ENCODE data around the gene NFAT5. TPM values are rescaled to one million over a fixed set of nuclear protein-coding genes. Genes with fewer than 3 reads are reported as not detected.

Gene NFAT5
- total RNA-seq, 1 experiment from 2014 or later = 34.8 TPM

DNA sequence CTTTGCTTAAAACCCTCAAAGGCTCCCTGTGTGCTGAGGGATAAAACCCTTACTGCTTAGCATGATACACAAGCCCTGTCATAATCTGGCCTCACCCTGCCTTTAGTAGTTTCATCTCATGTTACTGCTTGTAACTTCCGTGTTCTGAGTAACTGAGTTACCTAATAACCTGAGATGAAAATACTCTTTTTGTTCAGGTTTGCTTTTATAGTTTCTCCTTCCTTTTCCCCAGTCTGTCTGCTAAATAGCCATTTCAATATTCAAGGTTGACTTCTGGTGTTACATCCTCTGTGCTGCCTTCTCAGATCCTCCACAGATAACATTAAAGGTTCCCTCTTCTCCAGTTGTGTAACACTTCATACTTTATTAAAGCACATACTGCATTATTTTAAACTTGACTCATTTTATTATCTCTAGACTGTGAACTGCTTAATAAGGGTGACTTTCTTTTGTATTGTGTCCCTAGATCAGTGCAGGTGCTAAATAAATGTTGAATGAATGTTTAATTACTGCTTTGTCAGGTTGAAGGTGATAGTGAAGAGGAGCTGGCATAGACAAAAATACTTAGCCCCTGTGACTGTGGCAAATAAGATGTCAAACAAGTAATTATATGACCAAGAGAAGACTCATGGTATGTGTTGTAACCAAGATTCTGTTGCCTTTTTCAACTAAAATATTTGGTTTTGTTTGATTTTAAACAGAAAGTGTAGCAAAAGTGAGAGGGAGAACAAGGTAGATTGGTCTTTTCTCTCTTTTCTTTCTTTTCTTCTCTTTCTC is 47.8 kb downstream of the NFAT5 start:
- Histone ChIP-seq H3K9me3 (ENCODE audit: low read depth, low read length, poor library complexity, severe bottlenecking) (no peaks in the 10 kb centered on the region), H3K27ac (ENCODE audit: low read depth, low read length, poor library complexity, severe bottlenecking) (no peak overlapping the region), H3K4me3 (ENCODE audit: low read depth, low read length, poor library complexity, severe bottlenecking) (no peak overlapping the region), H3K36me3 (ENCODE audit: insufficient read depth, low read length, poor library complexity, severe bottlenecking) (no peaks in the 10 kb centered on the region), H3K4me1 (ENCODE audit: insufficient read depth, low read length, poor library complexity, severe bottlenecking) (peaks cover 29% of the 10 kb centered on the region), H3K27me3 (replicated peaks; ENCODE audit: insufficient read depth, low read depth, low read length, poor library complexity) (no peaks in the 10 kb centered on the region)
- intact Hi-C loops (cut with micrococcal nuclease; ENCODE audit: unreplicated experiment) = no loop called here
- TF ChIP-seq, protein P1, sequence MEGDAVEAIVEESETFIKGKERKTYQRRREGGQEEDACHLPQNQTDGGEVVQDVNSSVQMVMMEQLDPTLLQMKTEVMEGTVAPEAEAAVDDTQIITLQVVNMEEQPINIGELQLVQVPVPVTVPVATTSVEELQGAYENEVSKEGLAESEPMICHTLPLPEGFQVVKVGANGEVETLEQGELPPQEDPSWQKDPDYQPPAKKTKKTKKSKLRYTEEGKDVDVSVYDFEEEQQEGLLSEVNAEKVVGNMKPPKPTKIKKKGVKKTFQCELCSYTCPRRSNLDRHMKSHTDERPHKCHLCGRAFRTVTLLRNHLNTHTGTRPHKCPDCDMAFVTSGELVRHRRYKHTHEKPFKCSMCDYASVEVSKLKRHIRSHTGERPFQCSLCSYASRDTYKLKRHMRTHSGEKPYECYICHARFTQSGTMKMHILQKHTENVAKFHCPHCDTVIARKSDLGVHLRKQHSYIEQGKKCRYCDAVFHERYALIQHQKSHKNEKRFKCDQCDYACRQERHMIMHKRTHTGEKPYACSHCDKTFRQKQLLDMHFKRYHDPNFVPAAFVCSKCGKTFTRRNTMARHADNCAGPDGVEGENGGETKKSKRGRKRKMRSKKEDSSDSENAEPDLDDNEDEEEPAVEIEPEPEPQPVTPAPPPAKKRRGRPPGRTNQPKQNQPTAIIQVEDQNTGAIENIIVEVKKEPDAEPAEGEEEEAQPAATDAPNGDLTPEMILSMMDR (conservative IDR thresholded peaks at IDR 0.05; ENCODE audit: low read depth, low read length) = no peak
- TF ChIP-seq EZH2 (IDR thresholded peaks at IDR 0.05; ENCODE audit: borderline replicate concordance, low read depth, low read length, poor library complexity, severe bottlenecking) = no peak
- ChIA-PET CTCF (no interaction called here), POLR2A (ENCODE audit: low non-redundant PET) (no interaction called here)
- no peak for DNase-seq (ENCODE audit: low spot score)
- no TSS peak for BruUV-seq (replicated peaks)

DNA sequence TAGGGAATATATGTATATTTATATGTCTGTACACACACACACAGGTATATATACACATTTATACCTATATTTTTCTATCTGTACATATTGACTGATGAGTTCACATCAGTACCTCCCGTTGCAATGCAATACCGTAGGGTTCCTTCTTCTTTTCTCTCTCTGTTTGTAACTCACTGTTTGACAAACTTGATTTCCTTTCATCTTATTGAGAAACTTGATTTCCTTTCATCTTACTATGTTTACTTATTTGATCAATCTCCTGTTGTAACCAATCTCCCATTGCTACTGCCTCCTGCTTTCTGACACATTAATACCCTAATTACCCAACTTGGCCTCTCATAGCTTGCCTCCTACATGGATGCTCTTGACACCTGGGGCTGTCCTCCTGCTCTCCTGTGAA is 49.8 kb downstream of the NFAT5 start:
- BruUV-seq (replicated peaks) = no TSS peak
- Histone ChIP-seq H3K4me3 (ENCODE audit: low read depth, low read length, poor library complexity, severe bottlenecking) (no peak overlapping the region), H3K4me1 (ENCODE audit: insufficient read depth, low read length, poor library complexity, severe bottlenecking) (peaks cover 41% of the 10 kb centered on the region), H3K27me3 (replicated peaks; ENCODE audit: insufficient read depth, low read depth, low read length, poor library complexity) (no peaks in the 10 kb centered on the region), H3K9me3 (ENCODE audit: low read depth, low read length, poor library complexity, severe bottlenecking) (no peaks in the 10 kb centered on the region), H3K27ac (ENCODE audit: low read depth, low read length, poor library complexity, severe bottlenecking) (no peak overlapping the region), H3K36me3 (ENCODE audit: insufficient read depth, low read length, poor library complexity, severe bottlenecking) (no peaks in the 10 kb centered on the region)
- TF ChIP-seq, protein P1 (conservative IDR thresholded peaks at IDR 0.05; ENCODE audit: low read depth, low read length) = no peak
- TF ChIP-seq EZH2 (IDR thresholded peaks at IDR 0.05; ENCODE audit: borderline replicate concordance, low read depth, low read length, poor library complexity, severe bottlenecking) = no peak
- CTCF ChIA-PET = no interaction called here
- POLR2A ChIA-PET (ENCODE audit: low non-redundant PET) = no interaction called here
- intact Hi-C loops (cut with micrococcal nuclease; ENCODE audit: unreplicated experiment) = no loop called here
- no peak for DNase-seq (ENCODE audit: low spot score)

DNA sequence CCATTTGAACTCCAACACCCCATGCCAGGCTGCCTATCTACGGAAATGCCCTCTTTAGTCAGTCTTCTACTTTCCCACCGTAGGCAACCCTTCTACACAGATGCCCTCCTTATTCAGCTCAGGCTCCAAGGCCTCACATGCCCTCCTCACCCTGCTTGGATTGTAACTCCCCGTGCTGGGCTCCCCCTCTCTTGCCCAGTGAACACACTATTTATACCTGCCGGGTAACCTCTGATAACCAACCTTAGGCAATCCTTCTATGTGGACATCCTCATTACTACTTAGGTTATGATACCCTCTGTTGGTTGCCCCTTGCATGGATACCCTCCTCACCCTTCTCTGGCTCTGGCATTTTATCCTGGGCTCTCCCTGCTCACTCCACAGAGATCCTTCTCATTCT is 50.3 kb downstream of the NFAT5 start:
- no peak for DNase-seq (ENCODE audit: low spot score)
- TF ChIP-seq EZH2 (IDR thresholded peaks at IDR 0.05; ENCODE audit: borderline replicate concordance, low read depth, low read length, poor library complexity, severe bottlenecking) = no peak
- TF ChIP-seq, protein P1 (conservative IDR thresholded peaks at IDR 0.05; ENCODE audit: low read depth, low read length) = no peak
- Histone ChIP-seq H3K27ac (ENCODE audit: low read depth, low read length, poor library complexity, severe bottlenecking) (no peak overlapping the region), H3K27me3 (replicated peaks; ENCODE audit: insufficient read depth, low read depth, low read length, poor library complexity) (no peaks in the 10 kb centered on the region), H3K4me1 (ENCODE audit: insufficient read depth, low read length, poor library complexity, severe bottlenecking) (peaks cover 42% of the 10 kb centered on the region), H3K36me3 (ENCODE audit: insufficient read depth, low read length, poor library complexity, severe bottlenecking) (no peaks in the 10 kb centered on the region), H3K9me3 (ENCODE audit: low read depth, low read length, poor library complexity, severe bottlenecking) (no peaks in the 10 kb centered on the region), H3K4me3 (ENCODE audit: low read depth, low read length, poor library complexity, severe bottlenecking) (no peak overlapping the region)
- CTCF ChIA-PET = no interaction called here
- no TSS peak for BruUV-seq (replicated peaks)
- POLR2A ChIA-PET (ENCODE audit: low non-redundant PET) = no interaction called here
- intact Hi-C loops (cut with micrococcal nuclease; ENCODE audit: unreplicated experiment) = no loop called here

All from A673 (cell line).